Activated CD8-positive, alpha-beta memory T cell treated with anti-CD3 and anti-CD28 coated beads for 24 hours (primary cell): ENCODE data around the gene KRTAP20-3.

Experiments
- DNase-seq: peaks from one replicate; pipeline ENCODE4 v3.0.0-alpha.2; 2020

KRTAP20-3 gene

GRCh38 chr21:30642564-30642963 is at the start of gene KRTAP20-3:
TSS of gene KRTAP20-3 (plus strand) at chr21:30642864.
- DNase-seq, result no peak

- no peak for DNase-seq
Measured at GRCh38 chr21:30598802-30599201, 43.9 kb upstream of the KRTAP20-3 start, which contains the start of gene KRTAP6-2. TSS of gene KRTAP6-2 (minus strand) at chr21:30598902. CDS start at chr21:30598874, 28 bp downstream.

GRCh38 chr21:30600787-30601186 is 41.9 kb upstream of the KRTAP20-3 start, which contains the start of gene KRTAP22-1:
TSS of gene KRTAP22-1 (plus strand) at chr21:30601087.
- DNase-seq, result no peak

GRCh38 chr21:30605968-30606367 is 36.7 kb upstream of the KRTAP20-3 start:
- DNase-seq, result no peak

- DNase-seq, result no peak
Measured at GRCh38 chr21:30612132-30612531, 30.5 kb upstream of the KRTAP20-3 start.

- no peak for DNase-seq
Measured at GRCh38 chr21:30613836-30614235, 28.8 kb upstream of the KRTAP20-3 start, which contains the start of gene KRTAP6-1. TSS of gene KRTAP6-1 (minus strand) at chr21:30613930. CDS start at chr21:30613904, 26 bp downstream.

- no peak for DNase-seq
Measured at GRCh38 chr21:30615199-30615598, 27.5 kb upstream of the KRTAP20-3 start.

GRCh38 chr21:30616125-30616524 is 26.5 kb upstream of the KRTAP20-3 start, which contains the start of gene KRTAP20-1:
TSS of gene KRTAP20-1 (plus strand) at chr21:30616425. CDS start at chr21:30616455, 30 bp downstream.
- no peak for DNase-seq

- no peak for DNase-seq
Measured at GRCh38 chr21:30620080-30620479, 22.6 kb upstream of the KRTAP20-3 start.

- no peak for DNase-seq
Measured at GRCh38 chr21:30620522-30620921, 22.1 kb upstream of the KRTAP20-3 start, which contains the start of gene KRTAP20-4. TSS of gene KRTAP20-4 (plus strand) at chr21:30620627.

- no peak for DNase-seq
Measured at GRCh38 chr21:30623362-30623761, 19.3 kb upstream of the KRTAP20-3 start.

GRCh38 chr21:30625449-30626165 is 17.1 kb upstream of the KRTAP20-3 start:
- DNase-seq, result no peak

GRCh38 chr21:30628109-30628508 is 14.6 kb upstream of the KRTAP20-3 start:
- no peak for DNase-seq

- DNase-seq, result no peak
Measured at GRCh38 chr21:30629200-30629599, 13.5 kb upstream of the KRTAP20-3 start.

GRCh38 chr21:30634906-30635305 is 7.8 kb upstream of the KRTAP20-3 start, which contains the start of gene KRTAP20-2:
TSS of gene KRTAP20-2 (plus strand) at chr21:30635206. CDS start at chr21:30635264, 58 bp downstream.
- no peak for DNase-seq

- no peak for DNase-seq
Measured at GRCh38 chr21:30638686-30639085, 4.0 kb upstream of the KRTAP20-3 start.

- no peak for DNase-seq
Measured at GRCh38 chr21:30646904-30647414, 4.3 kb downstream of the KRTAP20-3 start.

- no peak for DNase-seq
Measured at GRCh38 chr21:30652891-30653290, 10.2 kb downstream of the KRTAP20-3 start.

GRCh38 chr21:30668776-30669175 is 26.1 kb downstream of the KRTAP20-3 start:
- no peak for DNase-seq

GRCh38 chr21:30672985-30673650 is 30.5 kb downstream of the KRTAP20-3 start:
- no peak for DNase-seq

GRCh38 chr21:30674312-30674711 is 31.6 kb downstream of the KRTAP20-3 start:
- no peak for DNase-seq

- no peak for DNase-seq
Measured at GRCh38 chr21:30676737-30677136, 34.1 kb downstream of the KRTAP20-3 start.

- no peak for DNase-seq
Measured at GRCh38 chr21:30680586-30680985, 37.9 kb downstream of the KRTAP20-3 start.

GRCh38 chr21:30684506-30684905 is 41.8 kb downstream of the KRTAP20-3 start:
- no peak for DNase-seq
